GM12872 (cell line): ENCODE results near the gene GPR17.

Experiments
- TF ChIP-seq, protein P1 (sequence below): IDR thresholded peaks from 3 replicates; pipeline ENCODE4 v1.5.1; 2011; ENCODE audit warnings: low read depth, mild to moderate bottlenecking, low read length, moderate library complexity; ENCODE audit not compliant: insufficient read depth

The GPR17 gene

GRCh38 chr2:127665267-127665893, 19.4 kb downstream of the GPR17 start:
- TF ChIP-seq, protein P1, sequence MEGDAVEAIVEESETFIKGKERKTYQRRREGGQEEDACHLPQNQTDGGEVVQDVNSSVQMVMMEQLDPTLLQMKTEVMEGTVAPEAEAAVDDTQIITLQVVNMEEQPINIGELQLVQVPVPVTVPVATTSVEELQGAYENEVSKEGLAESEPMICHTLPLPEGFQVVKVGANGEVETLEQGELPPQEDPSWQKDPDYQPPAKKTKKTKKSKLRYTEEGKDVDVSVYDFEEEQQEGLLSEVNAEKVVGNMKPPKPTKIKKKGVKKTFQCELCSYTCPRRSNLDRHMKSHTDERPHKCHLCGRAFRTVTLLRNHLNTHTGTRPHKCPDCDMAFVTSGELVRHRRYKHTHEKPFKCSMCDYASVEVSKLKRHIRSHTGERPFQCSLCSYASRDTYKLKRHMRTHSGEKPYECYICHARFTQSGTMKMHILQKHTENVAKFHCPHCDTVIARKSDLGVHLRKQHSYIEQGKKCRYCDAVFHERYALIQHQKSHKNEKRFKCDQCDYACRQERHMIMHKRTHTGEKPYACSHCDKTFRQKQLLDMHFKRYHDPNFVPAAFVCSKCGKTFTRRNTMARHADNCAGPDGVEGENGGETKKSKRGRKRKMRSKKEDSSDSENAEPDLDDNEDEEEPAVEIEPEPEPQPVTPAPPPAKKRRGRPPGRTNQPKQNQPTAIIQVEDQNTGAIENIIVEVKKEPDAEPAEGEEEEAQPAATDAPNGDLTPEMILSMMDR = no peak

DNA sequence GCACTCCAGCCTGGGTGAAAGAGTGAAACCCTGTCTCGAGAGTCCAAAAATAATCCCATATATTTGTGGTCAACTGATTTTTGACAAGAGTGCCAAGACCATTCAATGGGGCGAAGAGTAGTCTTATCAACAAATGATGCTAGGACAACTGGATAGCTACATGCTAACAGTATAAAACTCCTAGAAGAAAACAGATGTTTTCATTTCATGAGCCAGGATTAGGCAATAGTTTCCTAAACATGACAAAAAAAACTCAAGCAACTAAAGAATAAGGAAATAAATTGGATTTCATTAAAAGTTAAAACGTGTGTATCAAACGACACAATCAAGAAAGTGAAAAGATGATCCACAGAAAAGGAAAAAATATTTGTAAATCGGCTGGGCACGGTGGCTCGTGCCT, 23.1 kb downstream of the GPR17 start:
- TF ChIP-seq, protein P1 = no peak

DNA sequence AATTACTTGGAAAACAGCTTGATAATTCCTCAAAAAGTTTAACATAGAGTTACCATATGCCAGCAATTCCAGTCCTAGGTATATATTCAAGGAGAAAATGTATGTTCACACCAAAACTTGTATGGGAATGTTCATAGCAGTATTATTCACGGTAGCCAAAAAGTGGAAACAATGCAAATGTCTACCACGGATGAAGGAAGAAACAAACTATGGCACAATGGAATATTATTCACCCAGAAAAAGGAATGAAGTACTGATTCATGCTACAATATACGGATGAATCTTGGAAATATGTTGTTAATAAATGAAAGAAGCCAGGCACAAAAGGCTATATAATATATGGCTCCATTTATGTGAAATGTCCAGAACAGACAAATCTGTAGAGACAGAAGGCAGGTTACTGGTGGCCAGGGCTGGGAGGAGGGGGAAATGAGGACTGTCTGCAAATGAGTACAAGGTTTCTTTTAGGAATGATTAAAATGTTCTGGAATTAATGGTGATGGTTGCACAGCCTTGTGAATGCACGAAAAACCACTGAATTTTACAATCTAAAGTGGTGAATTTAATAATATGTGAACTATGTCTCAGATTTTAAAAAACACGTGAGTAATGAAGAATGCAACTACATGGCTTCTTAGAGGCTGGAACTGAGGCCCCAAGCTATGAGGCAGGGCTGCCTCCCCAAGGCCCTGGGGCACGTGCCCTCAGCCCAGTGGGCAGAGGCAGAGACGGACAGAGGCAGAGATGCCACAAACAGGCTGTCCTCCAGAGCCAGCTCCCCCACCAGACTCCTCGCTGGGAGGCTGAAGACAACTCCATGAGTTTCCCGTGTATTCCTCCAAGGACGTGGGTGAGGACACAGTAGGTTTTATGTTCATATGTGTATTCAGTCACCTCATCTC, 24.4 kb downstream of the GPR17 start:
- TF ChIP-seq, protein P1 = no peak

DNA sequence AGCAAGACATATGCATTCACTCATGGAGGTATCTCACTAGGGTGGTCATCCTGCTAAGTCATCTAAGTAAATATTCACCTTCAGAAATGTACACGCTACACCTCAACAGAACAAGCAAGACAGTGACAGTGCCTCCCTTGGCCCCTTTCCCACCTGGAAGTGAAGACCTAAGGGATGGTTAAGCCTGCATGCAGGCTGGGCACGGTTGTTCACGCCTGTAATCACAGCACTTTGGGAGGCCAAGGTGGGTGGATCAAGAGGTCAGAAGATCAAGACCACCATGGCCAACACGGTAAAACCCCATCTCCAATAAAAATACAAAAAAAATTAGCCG, 25.0 kb downstream of the GPR17 start:
- TF ChIP-seq, protein P1 = no peak

GRCh38 chr2:127671557-127672302, 25.8 kb downstream of the GPR17 start:
- TF ChIP-seq, protein P1 = no peak

DNA sequence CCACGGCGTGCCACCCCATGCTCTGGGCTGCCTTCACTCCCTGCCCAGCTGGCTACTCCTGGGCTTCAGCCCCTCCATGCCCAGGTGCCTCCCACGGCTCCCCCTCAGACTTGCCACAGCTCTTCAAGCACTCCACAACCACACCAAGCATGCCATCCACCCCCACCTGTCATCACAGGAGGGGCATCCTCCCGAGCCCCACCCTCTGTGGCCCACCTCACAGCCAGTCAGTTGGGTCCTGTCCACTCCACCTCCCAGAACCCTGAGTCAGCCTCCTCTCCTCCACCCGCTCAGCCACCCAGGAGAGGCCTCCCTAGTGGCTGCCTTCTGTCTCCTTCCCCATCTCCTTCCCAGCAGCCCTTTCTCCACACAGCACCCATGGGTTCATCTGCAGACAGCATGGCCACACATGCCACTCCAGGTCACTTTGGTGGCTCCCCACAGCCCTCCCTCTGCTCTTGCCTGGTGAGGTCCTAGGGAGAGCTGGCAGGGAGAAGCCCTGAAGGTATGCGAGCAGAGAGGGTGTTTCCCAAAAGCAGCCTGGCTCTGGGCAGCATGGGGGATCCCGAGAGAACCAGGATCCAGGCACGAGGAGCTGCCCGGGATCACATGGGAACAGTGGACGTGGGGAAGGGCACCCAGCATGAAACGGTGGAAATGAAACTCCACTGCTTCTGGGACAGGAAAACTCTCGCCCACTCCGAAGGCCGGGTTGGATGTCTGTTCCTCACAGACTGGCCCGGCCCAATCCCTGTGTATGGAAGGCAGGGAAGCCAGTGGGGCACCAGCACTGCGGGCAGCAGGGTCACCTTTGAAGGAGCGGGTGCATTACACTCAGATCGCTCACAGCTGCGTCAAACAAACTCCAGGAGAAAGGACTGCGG, 26.6 kb downstream of the GPR17 start:
- TF ChIP-seq, protein P1 = no peak
